Muscle of leg (tissue), 11 donors: ENCODE results near the gene NKD1. TPM values are rescaled to one million over a fixed set of nuclear protein-coding genes. Genes with fewer than 3 reads are reported as not detected.

Source experiments
- DNase-seq: peaks from one replicate; pipeline ENCODE4 v3.0.0; 2013
- H3K27ac ChIP-seq: one replicate; pipeline ENCODE4 v1.5.1; 2013; ENCODE audit warnings: mild to moderate bottlenecking, low read length, control low read depth
- H3K27me3 ChIP-seq: one replicate; pipeline ENCODE4 v1.6.1; 2013; ENCODE audit warnings: low read length; ENCODE audit not compliant: control insufficient read depth, insufficient read depth
- H3K36me3 ChIP-seq: one replicate; pipeline ENCODE4 v1.6.1; 2013; ENCODE audit warnings: low read length; ENCODE audit not compliant: control insufficient read depth, insufficient read depth
- H3K4me1 ChIP-seq: one replicate; pipeline ENCODE4 v1.6.1; 2013; ENCODE audit warnings: low read length; ENCODE audit not compliant: control insufficient read depth, insufficient read depth
- H3K4me3 ChIP-seq: one replicate; pipeline ENCODE4 v1.5.1; 2013; ENCODE audit warnings: low read length, control low read depth
- H3K9me3 ChIP-seq: replicated peaks from 2 replicates; pipeline ENCODE4 v1.6.1; 2013; ENCODE audit warnings: low read depth, low read length; ENCODE audit not compliant: control insufficient read depth
- WGBS: methylation state at CpG from one replicate; pipeline ENCODE4 v1.1.5; 2013; ENCODE audit warnings: missing lambda C conversion rate; ENCODE audit not compliant: insufficient coverage; 5-methylcytosine and 5-hydroxymethylcytosine counted together
- polyA plus RNA-seq, 8 donors: library from polyadenylated mRNA; unstranded; fragments of 120-200 nt; gene quantifications; one replicate each; pipeline versions ENCODE4 v1.2.1 to v1.2.3, GENCODE V29; 2013; ENCODE audit warnings: inconsistent platforms in 1 of 8, low replicate concordance in 1 of 8; ENCODE audit not compliant: insufficient read length in 8 of 8, insufficient read depth in 1 of 8
- total RNA-seq: library from RNA; stranded (reverse); fragments of 120-200 nt; gene quantifications from one replicate; pipeline ENCODE4 v1.2.4, GENCODE V29; 2013

Gene NKD1
- total and polyA plus RNA-seq, 9 donors, result 2.8 to 7.7 (median 4.5) TPM

DNA sequence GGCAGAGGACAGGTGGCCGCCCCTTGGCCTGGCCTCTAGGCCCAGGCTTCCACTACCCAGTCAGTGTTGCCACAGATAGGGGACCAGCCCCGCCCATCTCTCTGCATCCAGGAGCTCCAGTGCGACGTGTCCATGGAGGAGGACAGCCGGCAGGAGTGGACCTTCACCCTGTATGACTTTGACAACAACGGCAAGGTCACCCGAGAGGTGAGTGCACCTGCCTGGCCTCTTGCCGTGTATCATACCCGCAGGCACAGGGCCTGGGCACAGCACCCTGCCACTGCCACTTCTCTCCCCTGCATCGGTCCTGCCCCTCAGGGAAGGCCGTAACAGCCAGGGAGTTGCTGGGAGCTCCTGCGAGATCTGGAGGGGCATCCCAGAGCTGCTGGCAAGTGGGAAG lies 77.2 kb downstream of the NKD1 start:
- Histone ChIP-seq H3K9me3 (no peaks in the 10 kb centered on the region), H3K27ac (no peak overlapping the region), H3K36me3 (no peaks in the 10 kb centered on the region), H3K4me3 (no peak overlapping the region), H3K27me3 (no peaks in the 10 kb centered on the region), H3K4me1 (peaks cover 30% of the 10 kb centered on the region)
- WGBS, result 97% methylated on average over 11 of the region's 12 CpGs
- DNase-seq, result no peak

GRCh38 chr16:50626868-50627267 lies 78.7 kb downstream of the NKD1 start:
- Histone ChIP-seq H3K9me3 (no peaks in the 10 kb centered on the region), H3K36me3 (peaks cover 3% of the 10 kb centered on the region), H3K4me3 (no peak overlapping the region), H3K27ac (peak overlapping the region; percentile 40), H3K4me1 (peaks cover 30% of the 10 kb centered on the region), H3K27me3 (peaks cover 2% of the 10 kb centered on the region)
- DNase-seq, result no peak
- 36% methylated on average over 3 of the region's 4 CpGs for WGBS

DNA sequence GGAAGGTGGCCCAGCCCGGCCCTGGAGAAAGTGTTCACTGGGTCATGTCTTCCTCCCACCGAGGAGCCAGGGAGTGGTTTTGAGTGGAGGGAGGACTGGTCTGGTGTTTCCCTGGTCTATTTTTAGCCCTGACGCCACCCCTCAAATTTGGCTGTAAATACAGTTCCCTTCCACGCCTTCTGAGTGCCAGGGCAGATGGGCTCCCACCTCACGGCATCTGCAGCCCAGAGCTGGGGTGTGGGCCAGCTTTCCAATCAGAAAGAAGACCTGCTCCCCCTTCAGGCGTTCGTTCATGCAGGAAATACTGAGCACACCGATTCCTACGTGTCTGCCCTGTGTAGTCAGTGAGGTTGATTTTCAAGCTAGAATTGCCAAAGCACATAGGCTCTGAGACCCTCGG lies 79.2 kb downstream of the NKD1 start:
- Histone ChIP-seq H3K36me3 (peaks cover 3% of the 10 kb centered on the region), H3K4me3 (no peak overlapping the region), H3K27me3 (peaks cover 2% of the 10 kb centered on the region), H3K9me3 (no peaks in the 10 kb centered on the region), H3K27ac (peak overlapping the region; percentile 40), H3K4me1 (peaks cover 30% of the 10 kb centered on the region)
- no CpG with 5 or more reads among the region's 10 CpGs for WGBS
- peak; percentile 89 for DNase-seq

DNA sequence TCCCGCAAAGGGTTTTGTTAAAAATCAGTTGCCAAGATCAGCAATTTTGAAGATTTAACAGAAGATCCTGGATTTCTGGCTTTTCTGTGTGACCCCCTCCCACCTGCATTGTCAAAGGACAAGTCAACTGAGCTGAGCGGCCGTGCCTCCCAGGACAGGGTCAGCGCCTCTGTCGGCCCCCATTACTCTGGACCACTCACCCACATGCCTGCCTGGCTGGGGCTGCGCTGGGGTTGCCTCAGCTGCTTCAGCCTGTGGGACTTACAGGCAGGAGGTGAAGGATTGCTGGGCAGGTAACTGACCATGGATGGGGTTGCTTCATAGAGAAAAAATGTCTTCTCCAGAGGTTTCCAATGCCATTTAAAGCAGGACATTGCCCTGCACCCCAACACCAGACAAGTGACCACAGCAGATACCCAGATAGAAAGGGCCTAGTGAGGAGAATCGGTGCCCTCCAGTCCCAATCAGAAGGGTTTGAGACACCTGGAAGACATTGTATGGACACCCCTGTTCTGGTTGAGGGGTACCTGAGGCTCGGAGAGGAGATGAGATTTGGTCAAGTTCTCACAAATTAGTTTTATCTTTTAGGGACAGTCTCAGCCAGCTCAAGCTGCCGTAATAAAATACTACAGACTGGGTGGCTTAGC lies 80.1 kb downstream of the NKD1 start:
- no peak for DNase-seq
- Histone ChIP-seq H3K36me3 (peaks cover 3% of the 10 kb centered on the region), H3K4me1 (peaks cover 30% of the 10 kb centered on the region), H3K27ac (no peak overlapping the region), H3K27me3 (peaks cover 2% of the 10 kb centered on the region), H3K4me3 (no peak overlapping the region), H3K9me3 (no peaks in the 10 kb centered on the region)
- 87% methylated on average over 6 of the region's 9 CpGs for WGBS

DNA sequence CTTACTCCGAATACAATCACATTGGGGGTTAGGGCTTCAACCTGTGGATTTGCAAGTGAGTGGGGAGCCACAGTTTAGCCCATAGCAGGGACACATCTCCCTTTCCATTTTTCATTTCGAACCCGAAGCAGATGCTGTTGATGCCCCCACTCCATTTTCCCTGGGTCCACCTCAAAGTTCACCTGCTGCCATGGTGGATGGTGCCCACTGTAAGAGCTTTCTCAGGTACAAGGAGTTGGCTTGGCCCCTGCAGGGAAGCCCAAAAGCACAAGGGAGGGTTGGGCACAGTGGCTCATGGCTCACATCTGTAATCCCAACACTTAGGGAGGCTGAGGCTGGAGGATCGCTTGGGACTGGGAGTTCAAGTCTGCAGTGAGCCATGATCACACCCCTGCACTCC lies 81.1 kb downstream of the NKD1 start:
- peaks cover 24% of the 10 kb centered on the region for H3K4me1 ChIP-seq
- DNase-seq, result no peak
- H3K36me3 ChIP-seq, result peaks cover 3% of the 10 kb centered on the region
- no peaks in the 10 kb centered on the region for H3K9me3 ChIP-seq
- H3K4me3 ChIP-seq, result no peak overlapping the region
- H3K27me3 ChIP-seq, result peaks cover 2% of the 10 kb centered on the region
- no CpG with 5 or more reads among the region's 4 CpGs for WGBS
- no peak overlapping the region for H3K27ac ChIP-seq

- WGBS, result 88% methylated on average over 11 of the region's 11 CpGs
- peaks cover 3% of the 10 kb centered on the region for H3K36me3 ChIP-seq
Observed at GRCh38 chr16:50630394-50631020, 82.3 kb downstream of the NKD1 start.

GRCh38 chr16:50631249-50631984 lies 83.2 kb downstream of the NKD1 start:
- Histone ChIP-seq H3K27ac (no peak overlapping the region), H3K4me3 (no peak overlapping the region), H3K36me3 (peaks cover 3% of the 10 kb centered on the region), H3K4me1 (peaks cover 18% of the 10 kb centered on the region), H3K27me3 (peaks cover 2% of the 10 kb centered on the region), H3K9me3 (no peaks in the 10 kb centered on the region)
- WGBS, result 87% methylated on average over 5 of the region's 8 CpGs
- no peak for DNase-seq

More at GRCh38 chr16:50630394-50631020, 82.3 kb downstream of the NKD1 start:
- no peaks in the 10 kb centered on the region for H3K9me3 ChIP-seq
- no peak overlapping the region for H3K27ac ChIP-seq
- H3K4me1 ChIP-seq, result peaks cover 21% of the 10 kb centered on the region
- H3K4me3 ChIP-seq, result no peak overlapping the region
- no peak for DNase-seq
- H3K27me3 ChIP-seq, result peaks cover 2% of the 10 kb centered on the region

DNA sequence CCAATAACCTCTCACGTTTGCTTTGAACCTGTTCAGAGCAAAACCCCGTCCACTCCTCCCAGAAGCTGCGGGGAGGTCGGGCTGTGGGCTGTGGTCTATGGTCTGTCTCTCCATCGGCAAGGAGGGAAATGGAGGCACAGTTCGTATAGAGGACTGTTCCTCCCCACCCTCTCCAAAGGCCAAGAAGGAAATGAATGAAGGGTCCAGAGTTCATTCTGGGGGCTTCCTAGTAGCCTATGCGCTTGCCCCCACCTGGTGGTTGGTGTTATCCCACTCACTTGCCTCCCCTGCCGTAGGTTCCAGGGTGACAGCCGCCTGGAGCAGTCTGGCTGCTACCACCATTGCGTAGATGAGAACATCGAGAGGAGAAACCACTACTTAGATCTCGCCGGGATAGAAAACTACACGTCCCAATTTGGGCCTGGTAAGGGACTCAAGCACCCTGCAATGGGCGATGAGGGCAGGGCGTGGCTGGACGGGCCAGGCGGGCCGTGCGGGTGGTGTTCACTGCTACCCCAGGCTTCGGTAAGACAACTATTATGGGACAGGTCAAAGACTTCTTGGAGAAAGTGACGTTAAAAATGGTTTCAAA lies 83.9 kb downstream of the NKD1 start:
- Histone ChIP-seq H3K4me3 (no peak overlapping the region), H3K36me3 (peaks cover 3% of the 10 kb centered on the region), H3K4me1 (peaks cover 12% of the 10 kb centered on the region), H3K27ac (no peak overlapping the region), H3K9me3 (no peaks in the 10 kb centered on the region), H3K27me3 (peaks cover 2% of the 10 kb centered on the region)
- DNase-seq, result no peak
- 91% methylated on average over 16 of the region's 22 CpGs for WGBS

DNA sequence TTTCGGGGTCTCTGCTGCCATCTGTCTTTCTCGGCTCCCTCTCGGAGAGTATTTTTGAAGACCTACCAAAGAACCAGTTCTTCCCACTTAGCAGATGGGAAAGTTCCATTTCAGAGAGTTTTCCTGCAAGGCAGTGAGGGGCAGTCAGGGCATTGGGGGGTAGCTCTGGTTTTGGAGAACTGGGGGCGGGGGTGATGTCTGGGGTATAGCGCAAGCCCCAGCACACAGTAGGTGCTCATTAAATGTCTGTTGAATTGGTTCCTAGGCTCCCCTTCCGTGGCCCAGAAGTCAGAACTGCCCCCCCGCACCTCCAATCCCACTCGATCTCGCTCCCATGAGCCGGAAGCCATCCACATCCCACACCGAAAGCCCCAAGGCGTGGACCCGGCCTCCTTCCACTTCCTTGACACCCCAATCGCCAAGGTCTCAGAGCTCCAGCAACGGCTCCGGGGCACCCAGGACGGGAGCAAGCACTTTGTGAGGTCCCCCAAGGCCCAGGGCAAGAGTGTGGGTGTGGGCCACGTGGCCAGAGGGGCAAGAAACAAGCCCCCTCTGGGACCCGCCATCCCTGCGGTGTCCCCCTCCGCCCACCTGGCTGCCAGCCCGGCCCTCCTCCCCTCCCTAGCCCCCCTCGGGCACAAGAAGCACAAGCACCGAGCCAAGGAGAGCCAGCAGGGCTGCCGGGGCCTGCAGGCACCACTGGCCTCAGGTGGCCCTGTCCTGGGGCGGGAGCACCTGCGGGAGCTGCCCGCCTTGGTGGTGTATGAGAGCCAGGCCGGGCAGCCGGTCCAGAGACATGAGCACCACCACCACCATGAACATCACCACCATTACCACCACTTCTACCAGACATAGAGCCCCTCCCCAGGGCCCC lies 85.0 kb downstream of the NKD1 start:
- Histone ChIP-seq H3K9me3 (no peaks in the 10 kb centered on the region), H3K4me1 (peaks cover 4% of the 10 kb centered on the region), H3K27ac (no peak overlapping the region), H3K4me3 (no peak overlapping the region), H3K36me3 (peaks cover 3% of the 10 kb centered on the region), H3K27me3 (peaks cover 2% of the 10 kb centered on the region)
- DNase-seq, result no peak
- WGBS, result 88% methylated on average over 16 of the region's 30 CpGs
